ENCODE data around the gene RNF144A.

- no peak for TF ChIP-seq CTCF (IDR thresholded peaks at IDR 0.05)
- no peak for TF ChIP-seq ZFX (IDR thresholded peaks at IDR 0.05; ENCODE audit: borderline replicate concordance)
Measured at GRCh38 chr2:6881516-6881915, 35.7 kb upstream of the RNF144A start.
